Left lung (tissue), 10 donors: ENCODE data around the gene RRAGD. TPM values are rescaled to one million over a fixed set of nuclear protein-coding genes. Genes with fewer than 3 reads are reported as not detected.

ENCODE experiments used
- ATAC-seq: fragments of 200-7000 bp; cut with Tn5 transposase; one replicate; pipeline ENCODE4 v1.9.1; 2020; ENCODE audit warnings: moderate library complexity
- DNase-seq, 4 donors: peaks; one replicate each; pipeline ENCODE4 v3.0.0-alpha.2; 2013 to 2020
- H3K27ac ChIP-seq, 2 donors: fragments of 200-600 bp; sonication (generic) in 1 of 2; one replicate each; pipeline versions ENCODE4 v1.5.0 to v1.8.0; 2020 to 2021
- H3K27me3 ChIP-seq, 2 donors: fragments of 200-600 bp; sonication (generic) in 1 of 2; one replicate each; pipeline versions ENCODE4 v1.5.0 to v1.8.0; 2020 to 2021
- H3K36me3 ChIP-seq, 2 donors: fragments of 200-600 bp; sonication (generic) in 1 of 2; one replicate each; pipeline versions ENCODE4 v1.5.0 to v1.8.0; 2020 to 2021
- H3K4me1 ChIP-seq, 2 donors: fragments of 200-600 bp; one replicate each; pipeline ENCODE4 v1.8.0; 2021
- H3K4me3 ChIP-seq, 2 donors: fragments of 200-600 bp; sonication (generic) in 1 of 2; one replicate each; pipeline versions ENCODE4 v1.5.0 to v1.8.0; 2020 to 2021; ENCODE audit warnings: mild to moderate bottlenecking in 1 of 2
- H3K9me3 ChIP-seq, 2 donors: fragments of 200-600 bp; sonication (generic) in 1 of 2; one replicate each; pipeline versions ENCODE4 v1.5.0 to v1.8.0; 2020 to 2021
- intact Hi-C, 2 donors: fragments of 100-400 bp; cut with DNase I; formaldehyde crosslinking; loops; one replicate each; pipeline versions ENCODE4 v1.11.2 to v1.14.2; 2022
- polyA plus RNA-seq, 6 donors: library from polyadenylated mRNA; unstranded; fragments of 120-200 nt; gene quantifications; one replicate each; pipeline ENCODE4 v1.2.1, GENCODE V29; 2013; ENCODE audit not compliant: insufficient read length in 6 of 6
- total RNA-seq, 2 donors: library from RNA; stranded (reverse); fragmentation: NEBNext Ultra II Directional; extraction: Animal tissue kit (Norgen Biotek cat#: 25700); gene quantifications; one replicate each; pipeline ENCODE4 v1.2.1, GENCODE V29; 2021
- TF ChIP-seq, protein P1 (sequence below), 2 donors: fragments of 200-600 bp; sonication (generic) in 1 of 2; IDR thresholded peaks; one replicate each; pipeline versions ENCODE4 v1.5.0 to v1.8.0; 2021; ENCODE audit warnings: antibody characterized with exemption in 2 of 2
- donor health status: DM: no; HTN: yes; CAD: no.
- donor health status: DM: no; HTN: no; CAD: no.

The RRAGD gene
- total and polyA plus RNA-seq, 8 donors, result 2.3 to 47.6 (median 3.0) TPM

DNA sequence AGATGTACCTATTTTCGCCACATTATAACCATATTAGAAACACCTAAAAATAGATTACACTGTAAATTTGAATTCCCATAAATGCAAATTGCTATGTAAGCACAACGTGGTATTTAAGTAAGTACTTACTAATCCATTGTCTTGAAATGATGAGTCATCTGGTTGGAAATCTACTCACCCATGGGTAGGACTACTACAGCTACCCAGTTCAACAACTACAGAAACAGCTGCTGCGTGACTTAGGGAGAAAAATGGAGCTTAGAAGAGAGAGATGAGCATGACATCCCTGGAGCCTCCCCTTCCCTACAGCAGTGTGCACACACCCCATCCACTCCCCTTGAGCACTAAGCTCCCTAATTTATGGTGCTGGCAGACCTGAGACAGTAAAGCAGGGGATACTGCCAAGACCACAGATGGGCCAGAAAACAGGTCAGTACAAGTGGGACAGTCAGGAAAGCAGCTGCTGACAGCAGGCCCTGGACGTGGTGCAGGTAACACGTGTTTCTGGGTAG is 26.9 kb downstream of the RRAGD start:
- intact Hi-C loops, result no loop called here
- Histone ChIP-seq H3K4me3 (no peak overlapping the region), H3K9me3 (no peaks in the 10 kb centered on the region), H3K4me1 (peaks cover 0 to 10% of the 10 kb centered on the region in 2 donors), H3K36me3 (no peaks in the 10 kb centered on the region), H3K27ac (no peak overlapping the region), H3K27me3 (no peaks in the 10 kb centered on the region)
- ATAC-seq (peak; percentile 65), DNase-seq (no peak)
- TF ChIP-seq, protein P1, sequence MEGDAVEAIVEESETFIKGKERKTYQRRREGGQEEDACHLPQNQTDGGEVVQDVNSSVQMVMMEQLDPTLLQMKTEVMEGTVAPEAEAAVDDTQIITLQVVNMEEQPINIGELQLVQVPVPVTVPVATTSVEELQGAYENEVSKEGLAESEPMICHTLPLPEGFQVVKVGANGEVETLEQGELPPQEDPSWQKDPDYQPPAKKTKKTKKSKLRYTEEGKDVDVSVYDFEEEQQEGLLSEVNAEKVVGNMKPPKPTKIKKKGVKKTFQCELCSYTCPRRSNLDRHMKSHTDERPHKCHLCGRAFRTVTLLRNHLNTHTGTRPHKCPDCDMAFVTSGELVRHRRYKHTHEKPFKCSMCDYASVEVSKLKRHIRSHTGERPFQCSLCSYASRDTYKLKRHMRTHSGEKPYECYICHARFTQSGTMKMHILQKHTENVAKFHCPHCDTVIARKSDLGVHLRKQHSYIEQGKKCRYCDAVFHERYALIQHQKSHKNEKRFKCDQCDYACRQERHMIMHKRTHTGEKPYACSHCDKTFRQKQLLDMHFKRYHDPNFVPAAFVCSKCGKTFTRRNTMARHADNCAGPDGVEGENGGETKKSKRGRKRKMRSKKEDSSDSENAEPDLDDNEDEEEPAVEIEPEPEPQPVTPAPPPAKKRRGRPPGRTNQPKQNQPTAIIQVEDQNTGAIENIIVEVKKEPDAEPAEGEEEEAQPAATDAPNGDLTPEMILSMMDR (IDR thresholded peaks at IDR 0.05), result no peak

GRCh38 chr6:89381031-89381430 is 31.0 kb downstream of the RRAGD start:
- Histone ChIP-seq H3K36me3 (no peaks in the 10 kb centered on the region), H3K4me1 (peaks cover 0 to 30% of the 10 kb centered on the region in 2 donors), H3K9me3 (no peaks in the 10 kb centered on the region), H3K27me3 (no peaks in the 10 kb centered on the region), H3K4me3 (no peak overlapping the region), H3K27ac (no peak overlapping the region)
- TF ChIP-seq, protein P1 (IDR thresholded peaks at IDR 0.05), result no peak
- intact Hi-C loops, result no loop called here
- no peak for DNase-seq
- ATAC-seq, result no peak

DNA sequence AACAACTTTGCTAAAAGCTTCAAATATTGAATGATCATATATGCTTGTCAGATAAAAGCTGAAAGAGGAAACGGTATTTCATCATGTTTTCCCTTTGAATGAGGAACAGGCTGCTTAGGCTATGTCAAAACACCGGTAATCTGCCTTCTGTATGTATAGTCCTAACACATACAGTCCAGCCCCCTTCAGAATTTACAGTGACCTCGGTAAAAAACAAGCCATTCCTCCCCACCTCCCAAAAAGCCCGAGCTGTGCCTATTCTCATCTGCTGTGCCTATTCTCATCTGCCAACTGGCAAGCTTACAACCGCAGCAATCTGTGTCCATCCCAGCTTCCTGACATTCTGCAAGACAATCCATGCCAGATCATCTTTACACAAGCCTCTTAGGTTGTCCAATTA is 32.8 kb downstream of the RRAGD start:
- intact Hi-C loops, result no loop called here
- peaks cover 0 to 30% of the 10 kb centered on the region in 2 donors for H3K4me1 ChIP-seq
- H3K36me3 ChIP-seq, result no peaks in the 10 kb centered on the region
- H3K27me3 ChIP-seq, result no peaks in the 10 kb centered on the region
- ATAC-seq (peak; percentile 12), DNase-seq (no peak)
- H3K27ac ChIP-seq, result peak overlapping the region in 1 of 2 donors; percentile 62
- H3K4me3 ChIP-seq, result no peak overlapping the region
- no peaks in the 10 kb centered on the region for H3K9me3 ChIP-seq
- TF ChIP-seq, protein P1 (IDR thresholded peaks at IDR 0.05), result no peak

- Histone ChIP-seq H3K36me3 (no peaks in the 10 kb centered on the region), H3K4me1 (peaks cover 0 to 30% of the 10 kb centered on the region in 2 donors), H3K27me3 (no peaks in the 10 kb centered on the region), H3K27ac (peak overlapping the region in 1 of 2 donors; percentile 62), H3K4me3 (no peak overlapping the region), H3K9me3 (no peaks in the 10 kb centered on the region)
- intact Hi-C loops, result no loop called here
- ATAC-seq, result no peak
- TF ChIP-seq, protein P1 (IDR thresholded peaks at IDR 0.05), result no peak
- DNase-seq, result no peak
Measured at GRCh38 chr6:89378628-89379027, 33.4 kb downstream of the RRAGD start.

DNA sequence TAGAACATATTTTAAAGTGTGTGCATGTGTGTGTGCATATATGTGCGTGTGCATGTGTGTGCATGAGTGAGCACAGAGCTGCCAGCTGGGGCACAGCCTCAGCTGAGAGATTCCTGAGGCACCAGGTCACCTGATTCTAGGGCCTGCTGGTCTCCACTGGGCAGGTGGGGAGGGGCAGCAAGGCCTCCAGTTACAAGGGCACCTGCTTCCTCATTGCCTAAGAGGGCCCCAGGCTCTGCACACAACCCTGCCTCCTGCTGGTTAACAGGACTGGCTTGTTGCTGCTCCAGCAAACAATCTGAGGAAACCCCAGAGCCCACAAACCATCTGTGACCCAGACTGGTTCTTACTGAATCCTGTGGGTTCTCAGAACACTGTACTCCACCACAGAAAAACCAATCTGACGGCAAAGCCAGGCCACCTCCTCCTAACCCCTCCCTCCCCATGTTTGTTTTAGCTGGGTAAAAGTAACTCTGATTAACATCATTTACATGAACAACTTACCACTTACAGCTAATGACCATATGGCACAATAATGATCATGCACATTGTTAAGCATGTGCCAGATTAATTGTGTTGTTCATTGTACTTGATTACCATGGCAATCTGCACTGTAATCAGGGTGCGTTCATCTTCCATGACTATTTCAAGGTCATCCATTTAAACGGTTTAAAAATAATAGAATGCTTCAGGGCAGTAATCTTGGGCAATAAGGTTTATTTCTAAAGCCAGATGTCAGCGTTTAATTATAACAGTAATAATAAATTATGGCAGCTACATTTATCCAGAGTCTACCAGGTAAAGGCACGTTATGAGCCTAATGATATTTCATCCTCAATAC is 36.4 kb downstream of the RRAGD start:
- Histone ChIP-seq H3K36me3 (no peaks in the 10 kb centered on the region), H3K4me1 (peaks cover 0 to 41% of the 10 kb centered on the region in 2 donors), H3K27ac (peak overlapping the region in 1 of 2 donors; percentile 45), H3K9me3 (no peaks in the 10 kb centered on the region), H3K27me3 (no peaks in the 10 kb centered on the region), H3K4me3 (no peak overlapping the region)
- DNase-seq (peak in 3 of 4 donors; percentile 68 to 87 (median 84)), ATAC-seq (peak; percentile 92)
- TF ChIP-seq, protein P1 (IDR thresholded peaks at IDR 0.05), result peak in 1 of 2 donors; percentile 14
- intact Hi-C loops, result no loop called here
